ENCODE data around the gene HCAR1.

HCAR1 gene

DNA sequence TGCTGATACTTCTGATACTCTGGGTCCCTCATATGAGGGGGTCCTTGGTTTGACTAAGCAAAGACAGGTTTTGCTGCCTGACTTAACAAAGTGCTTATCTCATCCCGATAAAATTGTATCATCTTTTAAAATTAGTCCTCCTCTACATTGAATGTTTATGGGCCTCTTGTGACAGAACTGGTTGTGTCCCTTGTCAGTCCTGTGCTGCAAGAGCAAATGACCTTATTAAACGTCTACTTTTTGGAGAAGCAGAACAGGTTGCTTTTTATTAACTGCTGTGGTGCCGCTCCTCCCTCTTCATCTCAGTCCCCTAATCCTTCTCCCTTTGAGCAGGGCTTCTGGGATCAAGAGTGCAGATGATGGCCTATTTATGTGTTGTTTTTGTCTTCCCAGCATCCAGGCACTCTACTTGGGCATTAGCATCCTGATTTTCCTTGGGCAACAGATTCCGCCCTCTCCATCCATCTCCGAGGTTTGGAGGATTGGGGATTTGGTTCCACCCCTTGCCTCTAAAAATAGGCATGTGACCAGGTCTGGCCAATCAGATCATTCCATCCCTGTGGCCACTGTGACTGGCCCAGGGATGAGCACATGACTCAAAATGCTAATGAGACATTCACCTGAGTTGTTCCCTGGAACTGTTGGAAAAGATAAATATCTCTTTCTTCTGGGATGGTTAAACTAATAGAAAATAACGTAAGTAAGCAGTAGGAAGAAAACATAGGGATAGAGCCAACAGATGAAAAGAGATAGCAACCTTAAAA is 19.1 kb upstream of the HCAR1 start:
- peak in 1 of 2 donors; percentile 9 for DNase-seq (ENCODE audit: low read depth in 2 of 2)
- no peak overlapping the region for H3K4me3 ChIP-seq (replicated peaks in 1 of 2; ENCODE audit: low read depth in 2 of 2, low read length in 2 of 2)
- no peak for TF ChIP-seq CTCF (IDR thresholded peaks at IDR 0.05; ENCODE audit: low read depth, low read length)

DNA sequence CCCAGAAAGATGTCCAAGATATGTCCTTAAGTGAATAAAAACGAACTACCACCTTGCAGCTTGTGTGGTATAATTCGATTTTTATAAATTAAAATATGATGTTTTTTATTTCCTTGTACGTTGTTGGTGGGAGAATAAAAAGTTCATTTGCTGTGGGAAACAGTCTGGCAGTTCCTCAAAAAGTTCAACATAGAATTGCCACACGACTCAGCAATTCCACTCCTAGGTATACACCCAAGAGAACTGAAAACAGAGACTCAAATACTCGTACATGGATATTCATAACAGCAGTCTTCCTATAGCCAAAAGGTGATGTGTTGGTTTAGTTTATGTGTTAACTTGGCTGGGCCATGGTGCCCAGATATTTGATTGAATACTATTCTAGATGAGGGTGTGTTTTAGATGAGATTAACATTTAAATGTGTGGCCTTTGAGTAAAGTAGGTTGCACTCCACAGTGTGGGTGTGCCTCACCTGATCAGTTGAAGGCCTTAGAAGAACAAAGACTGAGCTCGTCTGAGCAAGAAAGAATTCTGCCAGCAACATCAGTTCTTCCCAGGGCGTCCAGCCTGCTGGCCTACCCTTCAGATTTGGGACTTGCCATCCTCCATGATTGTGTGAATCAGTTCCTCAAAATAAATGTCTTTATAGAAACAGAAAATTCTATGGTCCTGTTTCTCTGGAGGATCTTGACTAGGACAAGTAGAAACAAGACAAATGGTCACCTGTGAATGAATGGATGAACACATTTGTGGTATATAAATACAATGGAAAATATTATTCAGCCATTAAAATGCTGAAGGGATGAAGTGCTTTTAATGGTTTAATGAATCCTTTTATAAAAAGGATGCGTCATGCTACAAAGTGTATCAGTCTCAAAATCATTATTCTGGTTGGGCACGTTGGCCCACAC is 16.8 kb upstream of the HCAR1 start:
- DNase-seq (ENCODE audit: low read depth in 2 of 2): no peak
- TF ChIP-seq CTCF (IDR thresholded peaks at IDR 0.05; ENCODE audit: low read depth, low read length): no peak
- H3K4me3 ChIP-seq (replicated peaks in 1 of 2; ENCODE audit: low read depth in 2 of 2, low read length in 2 of 2): no peak overlapping the region

GRCh38 chr12:122743895-122744525 is 13.4 kb upstream of the HCAR1 start:
- no peak for DNase-seq (ENCODE audit: low read depth in 2 of 2)
- TF ChIP-seq CTCF (IDR thresholded peaks at IDR 0.05; ENCODE audit: low read depth, low read length): no peak
- no peak overlapping the region for H3K4me3 ChIP-seq (replicated peaks in 1 of 2; ENCODE audit: low read depth in 2 of 2, low read length in 2 of 2)

- TF ChIP-seq CTCF (IDR thresholded peaks at IDR 0.05; ENCODE audit: low read depth, low read length): no peak
- no peak overlapping the region for H3K4me3 ChIP-seq (replicated peaks in 1 of 2; ENCODE audit: low read depth in 2 of 2, low read length in 2 of 2)
- DNase-seq (ENCODE audit: low read depth in 2 of 2): peak in 1 of 2 donors; percentile 32
Observed at GRCh38 chr12:122740351-122740750, 9.7 kb upstream of the HCAR1 start.

- no peak for TF ChIP-seq CTCF (IDR thresholded peaks at IDR 0.05; ENCODE audit: low read depth, low read length)
- no peak for DNase-seq (ENCODE audit: low read depth in 2 of 2)
- no peak overlapping the region for H3K4me3 ChIP-seq (replicated peaks in 1 of 2; ENCODE audit: low read depth in 2 of 2, low read length in 2 of 2)
Observed at GRCh38 chr12:122738571-122738970, 7.9 kb upstream of the HCAR1 start.

- TF ChIP-seq CTCF (IDR thresholded peaks at IDR 0.05; ENCODE audit: low read depth, low read length): no peak
- H3K4me3 ChIP-seq (replicated peaks in 1 of 2; ENCODE audit: low read depth in 2 of 2, low read length in 2 of 2): no peak overlapping the region
- DNase-seq (ENCODE audit: low read depth in 2 of 2): no peak
Observed at GRCh38 chr12:122732611-122733010, 2.0 kb upstream of the HCAR1 start.
